Prostate gland (tissue), 2 donors: ENCODE measurements around the gene TP53I11. TPM values are rescaled to one million over a fixed set of nuclear protein-coding genes. Genes with fewer than 3 reads are reported as not detected.

Experiments
- DNase-seq: peaks from one replicate; pipeline ENCODE4 v3.0.0-alpha.2; 2019; ENCODE audit warnings: low spot score
- H3K27ac ChIP-seq, 2 donors: fragments of 200-600 bp; sonication (generic); 2 replicates each; pipeline ENCODE4 v1.5.1; 2017 to 2019
- H3K27me3 ChIP-seq: fragments of 200-600 bp; sonication (generic); replicated peaks from 2 replicates; pipeline ENCODE4 v1.5.1; 2019; ENCODE audit not compliant: insufficient read depth
- H3K36me3 ChIP-seq, 2 donors: fragments of 200-600 bp; sonication (generic); 1 replicate in 1 of 2; 2 replicates in 1 of 2; pipeline versions ENCODE4 v1.5.1 to v1.8.1; 2017 to 2019
- H3K4me1 ChIP-seq: fragments of 200-600 bp; sonication (generic); replicated peaks from 2 replicates; pipeline ENCODE4 v1.5.1; 2019
- H3K4me3 ChIP-seq, 2 donors: fragments of 200-600 bp; sonication (generic); 2 replicates each; pipeline ENCODE4 v1.5.1; 2017 to 2019
- H3K9me3 ChIP-seq: fragments of 200-600 bp; sonication (generic); 2 replicates; pipeline ENCODE4 v1.5.1; 2017
- POLR2A ChIP-seq: fragments of 450-650 bp; IDR thresholded peaks from one replicate; pipeline ENCODE4 v1.6.1; 2016; ENCODE audit warnings: antibody characterized with exemption, mild to moderate bottlenecking
- POLR2AphosphoS5 ChIP-seq: sonication (generic); formaldehyde crosslinking; IDR thresholded peaks from one replicate; pipeline ENCODE4 v1.6.1; 2017; ENCODE audit warnings: antibody characterized with exemption
- WGBS: methylation state at CpG from one replicate; pipeline ENCODE4 v1.1.5; 2018; 5-methylcytosine and 5-hydroxymethylcytosine counted together
- intact Hi-C: fragments of 100-400 bp; cut with DNase I; formaldehyde crosslinking; loops from one replicate; pipeline ENCODE4 v1.14.2; 2022
- total RNA-seq, 2 donors: library from RNA; depleted of rRNA; stranded (reverse); fragments of >200 nt; gene quantifications; one replicate each; pipeline ENCODE4 v1.1.0, GENCODE V29; 2016
- TF ChIP-seq, protein P1 (sequence below), 4 experiments: fragments of 200-600 bp in 2 of 4; fragments of 450-650 bp in 2 of 4; sonication (generic) in 2 of 4; IDR thresholded peaks; 1 replicate in 3 of 4; 2 replicates in 1 of 4; pipeline ENCODE4 v1.5.1; 2016 to 2019; ENCODE audit warnings: antibody characterized with exemption in 4 of 4, mild to moderate bottlenecking in 2 of 4, moderate library complexity in 2 of 4

The TP53I11 gene, protein sequence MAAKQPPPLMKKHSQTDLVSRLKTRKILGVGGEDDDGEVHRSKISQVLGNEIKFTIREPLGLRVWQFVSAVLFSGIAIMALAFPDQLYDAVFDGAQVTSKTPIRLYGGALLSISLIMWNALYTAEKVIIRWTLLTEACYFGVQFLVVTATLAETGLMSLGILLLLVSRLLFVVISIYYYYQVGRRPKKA
- 100 to 1,000 TPM in 1 of 2 donors, 10 to 100 TPM in 1; 72.0 to 115 TPM for total RNA-seq

DNA sequence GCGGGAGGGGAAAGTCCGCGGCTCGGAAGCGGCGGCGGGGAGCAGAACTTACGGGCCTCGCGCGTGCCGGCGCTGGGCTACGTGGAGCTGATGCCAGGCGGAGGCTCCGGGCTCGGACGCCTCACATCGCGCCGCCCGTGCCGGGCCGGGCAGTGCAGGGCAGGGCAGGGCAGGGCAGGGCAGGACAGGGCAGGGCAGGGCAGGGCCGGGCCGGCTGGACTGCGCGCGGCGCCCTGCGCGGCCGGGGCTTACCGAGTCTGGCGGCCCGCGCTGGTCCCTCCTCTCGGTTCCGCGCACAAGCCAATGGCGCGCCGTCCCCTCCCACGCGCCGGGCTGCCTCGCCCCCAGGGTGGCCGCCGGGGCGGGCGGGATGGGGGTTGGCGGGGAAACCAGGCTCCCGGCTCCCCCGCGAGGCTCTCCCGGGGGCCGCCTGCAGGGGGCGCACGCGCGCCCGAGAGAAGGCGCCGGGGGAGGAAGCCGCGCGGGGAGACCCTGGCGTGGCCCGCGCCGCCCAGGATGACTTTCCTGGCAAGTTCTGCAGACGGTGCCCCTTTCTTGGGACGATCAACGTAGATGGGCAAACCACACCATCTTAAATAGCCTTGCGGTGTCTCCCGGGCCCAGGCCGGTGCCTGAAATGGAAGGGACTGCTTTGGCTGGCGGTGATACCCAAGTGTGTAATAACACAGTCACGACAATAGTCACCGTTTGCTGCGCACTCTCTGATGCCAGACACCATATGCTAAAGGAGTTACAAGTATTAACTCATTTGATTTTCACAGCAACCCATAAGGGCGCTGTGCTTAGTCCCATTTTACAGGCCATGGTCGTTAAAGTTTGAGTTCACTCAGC lies at the start of gene TP53I11:
TSS of gene TP53I11 (minus strand) at position 259 of the 852 bp plus-strand sequence. CDS start 12,548 bp downstream, outside the sequence.
- WGBS = 19% methylated on average over 25 of the region's 83 CpGs

DNA sequence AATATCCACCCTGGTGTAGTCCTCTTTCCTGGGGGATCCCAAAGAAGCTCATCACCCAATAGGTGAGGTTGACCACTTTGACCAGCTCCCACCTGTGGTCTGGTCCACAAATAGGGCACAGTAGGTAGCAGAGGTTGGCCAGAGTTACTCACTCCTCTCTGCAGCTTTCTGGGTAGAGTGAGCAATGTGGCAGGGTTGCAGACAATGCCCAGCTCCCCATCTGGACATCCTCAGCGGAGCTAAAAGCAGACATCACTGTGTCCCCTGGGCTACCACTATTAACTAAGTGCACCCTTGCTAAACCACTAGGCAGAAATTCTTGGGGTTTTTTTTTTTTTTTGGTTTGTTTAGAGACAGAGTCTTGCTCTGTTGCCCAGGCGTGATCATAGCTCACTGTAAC lies 48.4 kb upstream of the TP53I11 start:
- H3K27me3 ChIP-seq = no peaks in the 10 kb centered on the region
- no peak for DNase-seq
- H3K9me3 ChIP-seq = no peaks in the 10 kb centered on the region
- no peak overlapping the region for H3K4me3 ChIP-seq
- WGBS = 91% methylated on average over 2 of the region's 2 CpGs
- H3K4me1 ChIP-seq = no peaks in the 10 kb centered on the region
- intact Hi-C loops = no loop called here
- H3K27ac ChIP-seq = no peak overlapping the region
- TF ChIP-seq POLR2A (no peak), POLR2AphosphoS5 (no peak)
- TF ChIP-seq, protein P1, sequence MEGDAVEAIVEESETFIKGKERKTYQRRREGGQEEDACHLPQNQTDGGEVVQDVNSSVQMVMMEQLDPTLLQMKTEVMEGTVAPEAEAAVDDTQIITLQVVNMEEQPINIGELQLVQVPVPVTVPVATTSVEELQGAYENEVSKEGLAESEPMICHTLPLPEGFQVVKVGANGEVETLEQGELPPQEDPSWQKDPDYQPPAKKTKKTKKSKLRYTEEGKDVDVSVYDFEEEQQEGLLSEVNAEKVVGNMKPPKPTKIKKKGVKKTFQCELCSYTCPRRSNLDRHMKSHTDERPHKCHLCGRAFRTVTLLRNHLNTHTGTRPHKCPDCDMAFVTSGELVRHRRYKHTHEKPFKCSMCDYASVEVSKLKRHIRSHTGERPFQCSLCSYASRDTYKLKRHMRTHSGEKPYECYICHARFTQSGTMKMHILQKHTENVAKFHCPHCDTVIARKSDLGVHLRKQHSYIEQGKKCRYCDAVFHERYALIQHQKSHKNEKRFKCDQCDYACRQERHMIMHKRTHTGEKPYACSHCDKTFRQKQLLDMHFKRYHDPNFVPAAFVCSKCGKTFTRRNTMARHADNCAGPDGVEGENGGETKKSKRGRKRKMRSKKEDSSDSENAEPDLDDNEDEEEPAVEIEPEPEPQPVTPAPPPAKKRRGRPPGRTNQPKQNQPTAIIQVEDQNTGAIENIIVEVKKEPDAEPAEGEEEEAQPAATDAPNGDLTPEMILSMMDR (IDR thresholded peaks at IDR 0.05) = no peak
- no peaks in the 10 kb centered on the region for H3K36me3 ChIP-seq

More for the DNA sequence above, at the start of gene TP53I11:
- H3K4me1 ChIP-seq = peaks cover 2% of the 10 kb centered on the region
- TF ChIP-seq POLR2AphosphoS5 = peak; percentile 19
- TF ChIP-seq POLR2A = peak; percentile 91
- TF ChIP-seq, protein P1 (IDR thresholded peaks at IDR 0.05) = peak; percentile 55 to 76 (median 67)
- DNase-seq = peak; percentile 75
- no peaks in the 10 kb centered on the region for H3K9me3 ChIP-seq
- intact Hi-C loops = no loop called here
- H3K36me3 ChIP-seq = no peaks in the 10 kb centered on the region
- H3K4me3 ChIP-seq = peak within 1 kb of the TSS; percentile 75 to 91
- H3K27ac ChIP-seq = peak within 1 kb of the TSS; percentile 81
- no peaks in the 10 kb centered on the region for H3K27me3 ChIP-seq

DNA sequence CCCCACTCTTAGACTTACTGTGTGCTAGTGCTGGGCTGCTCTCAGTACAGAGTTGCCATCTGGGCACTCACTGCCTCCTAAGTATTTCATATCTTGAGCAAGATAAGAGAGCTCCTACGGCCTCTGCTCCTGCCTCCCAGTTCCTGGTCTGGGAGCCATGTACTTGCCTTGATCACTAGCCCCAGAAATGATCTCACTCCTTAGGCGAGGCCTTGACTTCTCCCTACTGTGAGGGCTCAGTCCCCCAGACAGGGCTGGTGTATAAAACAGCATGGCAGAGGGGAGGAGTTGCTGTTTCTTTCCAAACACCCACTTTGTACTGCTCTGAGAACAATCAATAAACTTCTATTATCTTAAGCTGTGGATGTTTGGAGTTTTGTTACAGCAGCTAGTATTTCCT lies 47.4 kb upstream of the TP53I11 start:
- H3K4me1 ChIP-seq = no peaks in the 10 kb centered on the region
- no peaks in the 10 kb centered on the region for H3K27me3 ChIP-seq
- TF ChIP-seq, protein P1 (IDR thresholded peaks at IDR 0.05) = no peak
- TF ChIP-seq POLR2A = no peak
- TF ChIP-seq POLR2AphosphoS5 = no peak
- H3K36me3 ChIP-seq = no peaks in the 10 kb centered on the region
- H3K4me3 ChIP-seq = no peak overlapping the region
- WGBS = 74% methylated on average over 2 of the region's 2 CpGs
- intact Hi-C loops = no loop called here
- H3K9me3 ChIP-seq = no peaks in the 10 kb centered on the region
- no peak for DNase-seq
- H3K27ac ChIP-seq = no peak overlapping the region

DNA sequence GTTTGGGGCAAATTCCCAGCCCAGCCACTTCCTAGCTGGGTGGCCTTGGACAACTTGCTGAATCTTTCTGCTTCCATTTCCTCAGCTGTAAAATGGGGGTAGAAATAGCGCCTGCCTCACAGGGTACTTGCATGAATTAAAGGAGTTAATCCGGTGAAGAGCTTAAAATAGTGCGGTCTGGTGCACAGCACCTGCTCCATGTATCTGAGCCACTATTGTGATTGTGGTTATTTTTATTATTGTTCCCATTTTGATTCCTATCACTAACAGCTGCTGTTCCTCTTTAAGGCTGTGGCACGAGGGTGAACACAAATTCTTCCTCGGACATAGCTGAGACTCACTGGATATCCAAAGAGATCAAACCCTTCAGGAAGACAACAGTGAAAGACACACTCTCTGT lies 46.9 kb upstream of the TP53I11 start:
- WGBS = 75% methylated on average over 5 of the region's 5 CpGs
- DNase-seq = no peak
- TF ChIP-seq POLR2A (no peak), POLR2AphosphoS5 (no peak)
- TF ChIP-seq, protein P1 (IDR thresholded peaks at IDR 0.05) = no peak

More for the DNA sequence above, 46.9 kb upstream of the TP53I11 start:
- Histone ChIP-seq H3K27me3 (no peaks in the 10 kb centered on the region), H3K4me3 (no peak overlapping the region), H3K4me1 (no peaks in the 10 kb centered on the region), H3K36me3 (no peaks in the 10 kb centered on the region), H3K27ac (no peak overlapping the region), H3K9me3 (no peaks in the 10 kb centered on the region)
- intact Hi-C loops = no loop called here
